Measurements from ENCODE around the gene FAM47E.

The FAM47E gene

GRCh38 chr4:76256968-76257367, 5.4 kb downstream of the FAM47E start:
- Histone ChIP-seq H3K27me3 (ENCODE audit: insufficient read depth, low read length, poor library complexity) (no peaks in the 10 kb centered on the region), H3K27ac (ENCODE audit: low read length) (no peak overlapping the region), H3K36me3 (ENCODE audit: insufficient read depth, low read length) (no peaks in the 10 kb centered on the region), H3K4me2 (ENCODE audit: insufficient read depth, low read length) (no peak overlapping the region), H4K20me1 (ENCODE audit: insufficient read depth, low read length) (no peaks in the 10 kb centered on the region), H3K4me1 (ENCODE audit: insufficient read depth, low read length) (no peaks in the 10 kb centered on the region), H3K79me2 (ENCODE audit: insufficient read depth, low read length) (no peaks in the 10 kb centered on the region), H3K9ac (ENCODE audit: low read depth, low read length) (no peak overlapping the region), H2AFZ (ENCODE audit: low read depth, low read length) (no peak overlapping the region), H3K9me3 (ENCODE audit: insufficient read depth, low read length, severe bottlenecking) (no peaks in the 10 kb centered on the region), H3K4me3 (ENCODE audit: low read depth in 1 of 2, low read length in 2 of 2) (no peak overlapping the region)
- DNase-seq (no peak), ATAC-seq (ENCODE audit: insufficient read depth, low read depth) (no peak)
- TF ChIP-seq EZH2 (IDR thresholded peaks at IDR 0.05; ENCODE audit: borderline replicate concordance, low read depth, low read length, severe bottlenecking), result no peak
- TF ChIP-seq CTCF (IDR thresholded peaks at IDR 0.05; ENCODE audit: borderline replicate concordance, extremely low read depth, low read length, poor library complexity, severe bottlenecking), result no peak

GRCh38 chr4:76257824-76258223, 6.3 kb downstream of the FAM47E start:
- H3K9ac ChIP-seq (ENCODE audit: low read depth, low read length), result no peak overlapping the region
- no peaks in the 10 kb centered on the region for H3K4me1 ChIP-seq (ENCODE audit: insufficient read depth, low read length)
- H2AFZ ChIP-seq (ENCODE audit: low read depth, low read length), result no peak overlapping the region
- H3K27ac ChIP-seq (ENCODE audit: low read length), result no peak overlapping the region
- H3K4me3 ChIP-seq (ENCODE audit: low read depth in 1 of 2, low read length in 2 of 2), result no peak overlapping the region
- no peak for TF ChIP-seq EZH2 (IDR thresholded peaks at IDR 0.05; ENCODE audit: borderline replicate concordance, low read depth, low read length, severe bottlenecking)
- no peak for TF ChIP-seq CTCF (IDR thresholded peaks at IDR 0.05; ENCODE audit: borderline replicate concordance, extremely low read depth, low read length, poor library complexity, severe bottlenecking)
- H3K36me3 ChIP-seq (ENCODE audit: insufficient read depth, low read length), result no peaks in the 10 kb centered on the region
- no peaks in the 10 kb centered on the region for H3K79me2 ChIP-seq (ENCODE audit: insufficient read depth, low read length)
- H3K4me2 ChIP-seq (ENCODE audit: insufficient read depth, low read length), result no peak overlapping the region
- no peak for DNase-seq
- no peaks in the 10 kb centered on the region for H3K9me3 ChIP-seq (ENCODE audit: insufficient read depth, low read length, severe bottlenecking)
- no peaks in the 10 kb centered on the region for H3K27me3 ChIP-seq (ENCODE audit: insufficient read depth, low read length, poor library complexity)
- ATAC-seq (ENCODE audit: insufficient read depth, low read depth), result no peak
- no peaks in the 10 kb centered on the region for H4K20me1 ChIP-seq (ENCODE audit: insufficient read depth, low read length)

DNA sequence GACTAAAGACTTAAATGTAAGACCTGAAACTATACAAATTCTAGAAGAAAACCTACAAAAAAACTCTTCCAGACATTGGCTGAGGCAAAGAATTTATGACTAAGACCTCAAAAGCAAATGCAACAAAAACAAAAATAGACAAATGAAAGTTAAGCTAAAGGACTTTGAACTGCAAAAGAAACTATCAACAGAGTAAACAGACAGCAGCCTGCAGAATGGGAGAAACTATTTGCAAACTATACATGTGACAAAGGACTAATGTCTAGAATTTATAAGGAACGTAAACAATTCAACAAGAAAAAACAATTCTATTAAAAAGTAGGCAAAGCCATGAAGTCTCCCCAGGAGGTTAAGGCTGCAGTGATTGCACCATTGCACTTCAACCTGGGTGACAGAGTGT, 9.1 kb downstream of the FAM47E start:
- TF ChIP-seq EZH2 (IDR thresholded peaks at IDR 0.05; ENCODE audit: borderline replicate concordance, low read depth, low read length, severe bottlenecking) (no peak), CTCF (IDR thresholded peaks at IDR 0.05; ENCODE audit: borderline replicate concordance, extremely low read depth, low read length, poor library complexity, severe bottlenecking) (no peak)
- Histone ChIP-seq H3K4me1 (ENCODE audit: insufficient read depth, low read length) (no peaks in the 10 kb centered on the region), H3K9me3 (ENCODE audit: insufficient read depth, low read length, severe bottlenecking) (no peaks in the 10 kb centered on the region), H3K79me2 (ENCODE audit: insufficient read depth, low read length) (no peaks in the 10 kb centered on the region), H2AFZ (ENCODE audit: low read depth, low read length) (no peak overlapping the region), H3K27ac (ENCODE audit: low read length) (no peak overlapping the region), H3K36me3 (ENCODE audit: insufficient read depth, low read length) (no peaks in the 10 kb centered on the region), H3K4me3 (ENCODE audit: low read depth in 1 of 2, low read length in 2 of 2) (no peak overlapping the region), H3K4me2 (ENCODE audit: insufficient read depth, low read length) (no peak overlapping the region), H4K20me1 (ENCODE audit: insufficient read depth, low read length) (no peaks in the 10 kb centered on the region), H3K9ac (ENCODE audit: low read depth, low read length) (no peak overlapping the region), H3K27me3 (ENCODE audit: insufficient read depth, low read length, poor library complexity) (no peaks in the 10 kb centered on the region)
- ATAC-seq (ENCODE audit: insufficient read depth, low read depth), result no peak
- DNase-seq, result no peak

DNA sequence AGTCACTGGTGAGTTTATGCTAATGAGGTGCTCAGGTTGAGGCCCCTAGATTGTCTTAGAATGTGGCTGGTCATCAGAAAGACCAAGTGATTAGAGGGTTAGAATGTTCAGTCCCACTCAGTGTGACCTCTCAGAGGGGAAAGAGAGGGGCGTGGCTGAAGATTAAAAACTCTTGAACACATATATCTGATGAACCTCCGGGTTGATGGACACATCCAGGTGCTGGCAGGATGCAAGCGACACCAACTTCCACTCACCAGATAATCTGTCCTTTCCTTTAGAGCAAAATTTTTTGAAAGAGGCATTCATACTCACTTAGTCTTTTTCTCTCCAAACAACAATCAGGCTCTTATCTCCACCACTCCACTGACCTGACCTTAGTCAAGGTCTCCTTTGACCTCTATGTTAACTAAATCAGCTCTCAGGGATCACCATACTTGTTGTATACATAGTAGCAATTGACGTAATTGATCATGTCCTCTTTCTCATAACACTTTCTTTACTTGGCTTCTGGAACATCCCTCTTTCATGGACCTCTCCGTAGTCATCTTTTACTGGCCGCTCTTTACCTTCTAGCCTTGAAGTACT, 14.2 kb downstream of the FAM47E start:
- no peak for TF ChIP-seq CTCF (IDR thresholded peaks at IDR 0.05; ENCODE audit: borderline replicate concordance, extremely low read depth, low read length, poor library complexity, severe bottlenecking)
- no peak for TF ChIP-seq EZH2 (IDR thresholded peaks at IDR 0.05; ENCODE audit: borderline replicate concordance, low read depth, low read length, severe bottlenecking)
- no peaks in the 10 kb centered on the region for H4K20me1 ChIP-seq (ENCODE audit: insufficient read depth, low read length)
- H3K79me2 ChIP-seq (ENCODE audit: insufficient read depth, low read length), result no peaks in the 10 kb centered on the region
- no peak overlapping the region for H3K27ac ChIP-seq (ENCODE audit: low read length)
- no peaks in the 10 kb centered on the region for H3K4me1 ChIP-seq (ENCODE audit: insufficient read depth, low read length)
- no peak overlapping the region for H2AFZ ChIP-seq (ENCODE audit: low read depth, low read length)
- DNase-seq, result no peak
- H3K27me3 ChIP-seq (ENCODE audit: insufficient read depth, low read length, poor library complexity), result no peaks in the 10 kb centered on the region
- no peak overlapping the region for H3K9ac ChIP-seq (ENCODE audit: low read depth, low read length)
- no peak overlapping the region for H3K4me3 ChIP-seq (ENCODE audit: low read depth in 1 of 2, low read length in 2 of 2)
- H3K36me3 ChIP-seq (ENCODE audit: insufficient read depth, low read length), result no peaks in the 10 kb centered on the region
- no peak for ATAC-seq (ENCODE audit: insufficient read depth, low read depth)
- H3K9me3 ChIP-seq (ENCODE audit: insufficient read depth, low read length, severe bottlenecking), result no peaks in the 10 kb centered on the region
- H3K4me2 ChIP-seq (ENCODE audit: insufficient read depth, low read length), result no peak overlapping the region

All from DND-41 (cell line).